HUES48 (cell line): Measurements from ENCODE around the gene MESP2.

Experiments used
- H3K27ac ChIP-seq: one replicate; pipeline ENCODE4 v1.7.0; 2013; ENCODE audit warnings: low read depth, low read length, inconsistent platforms
- H3K27me3 ChIP-seq: 2 replicates; pipeline ENCODE4 v1.6.1; 2013; ENCODE audit warnings: mild to moderate bottlenecking, low read length; ENCODE audit not compliant: control insufficient read depth, insufficient read depth
- H3K36me3 ChIP-seq: 2 replicates; pipeline ENCODE4 v1.6.1; 2013; ENCODE audit warnings: low read length; ENCODE audit not compliant: control insufficient read depth, insufficient read depth
- H3K4me1 ChIP-seq: 2 replicates; pipeline ENCODE4 v1.6.1; 2013; ENCODE audit warnings: mild to moderate bottlenecking, low read length; ENCODE audit not compliant: control insufficient read depth, insufficient read depth
- H3K4me3 ChIP-seq: 2 replicates; pipeline ENCODE4 v1.5.1; 2013; ENCODE audit warnings: mild to moderate bottlenecking, low read depth, low read length
- H3K9ac ChIP-seq: 2 replicates; pipeline ENCODE4 v1.6.1; 2013; ENCODE audit warnings: mild to moderate bottlenecking, low read depth, low read length, moderate library complexity
- H3K9me3 ChIP-seq: 2 replicates; pipeline ENCODE4 v1.6.1; 2013; ENCODE audit warnings: low read length; ENCODE audit not compliant: control insufficient read depth, insufficient read depth

The MESP2 gene

DNA sequence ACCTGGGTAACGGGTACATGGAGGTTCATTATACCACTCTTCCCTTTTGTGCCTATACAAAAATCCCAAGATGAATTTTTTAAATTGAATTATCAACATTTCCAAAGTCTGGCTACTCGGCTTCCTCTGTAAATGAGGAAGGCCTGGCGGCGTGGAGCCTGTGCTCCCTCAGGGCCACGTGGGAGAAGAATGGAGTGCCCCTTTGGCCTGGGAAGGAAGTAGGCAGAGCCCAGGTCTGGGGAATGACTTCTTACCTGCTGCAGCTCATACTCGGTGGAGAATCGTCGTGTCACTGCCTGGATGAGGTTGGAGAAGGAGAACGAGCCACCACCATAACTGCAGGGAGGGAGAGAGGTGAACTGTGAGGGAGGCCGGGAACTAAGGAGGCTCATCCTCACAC, 14.1 kb downstream of the MESP2 start:
- H3K36me3 ChIP-seq, result no peaks in the 10 kb centered on the region

DNA sequence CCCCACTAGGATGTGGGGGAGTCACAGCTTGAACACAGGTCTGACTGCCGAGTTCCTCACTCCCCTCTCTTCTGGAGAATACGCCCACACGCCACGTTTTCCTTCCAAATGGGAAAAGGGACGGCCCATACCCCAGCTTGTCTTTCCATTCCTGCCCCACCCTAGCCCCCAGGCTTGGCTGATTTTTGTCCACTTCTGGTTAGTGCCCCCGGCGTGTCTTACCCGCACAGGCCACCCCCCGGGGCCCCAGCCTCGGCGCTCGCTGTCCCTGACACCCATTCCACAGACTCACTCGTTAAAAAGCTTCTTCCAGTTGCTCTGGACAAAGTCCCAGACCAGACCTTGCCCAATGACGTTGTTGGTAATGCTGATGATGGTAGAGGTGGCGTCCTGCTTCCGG, 14.5 kb downstream of the MESP2 start:
- H3K27me3 ChIP-seq, result no peaks in the 10 kb centered on the region
- H3K36me3 ChIP-seq, result no peaks in the 10 kb centered on the region
- no peak overlapping the region for H3K9ac ChIP-seq
- no peaks in the 10 kb centered on the region for H3K9me3 ChIP-seq
- no peak overlapping the region for H3K4me3 ChIP-seq
- H3K4me1 ChIP-seq, result no peaks in the 10 kb centered on the region
- H3K27ac ChIP-seq, result no peak overlapping the region

More for the DNA sequence above, 14.1 kb downstream of the MESP2 start:
- Histone ChIP-seq H3K4me1 (no peaks in the 10 kb centered on the region), H3K9ac (no peak overlapping the region), H3K9me3 (no peaks in the 10 kb centered on the region), H3K4me3 (no peak overlapping the region), H3K27me3 (no peaks in the 10 kb centered on the region), H3K27ac (no peak overlapping the region)

DNA sequence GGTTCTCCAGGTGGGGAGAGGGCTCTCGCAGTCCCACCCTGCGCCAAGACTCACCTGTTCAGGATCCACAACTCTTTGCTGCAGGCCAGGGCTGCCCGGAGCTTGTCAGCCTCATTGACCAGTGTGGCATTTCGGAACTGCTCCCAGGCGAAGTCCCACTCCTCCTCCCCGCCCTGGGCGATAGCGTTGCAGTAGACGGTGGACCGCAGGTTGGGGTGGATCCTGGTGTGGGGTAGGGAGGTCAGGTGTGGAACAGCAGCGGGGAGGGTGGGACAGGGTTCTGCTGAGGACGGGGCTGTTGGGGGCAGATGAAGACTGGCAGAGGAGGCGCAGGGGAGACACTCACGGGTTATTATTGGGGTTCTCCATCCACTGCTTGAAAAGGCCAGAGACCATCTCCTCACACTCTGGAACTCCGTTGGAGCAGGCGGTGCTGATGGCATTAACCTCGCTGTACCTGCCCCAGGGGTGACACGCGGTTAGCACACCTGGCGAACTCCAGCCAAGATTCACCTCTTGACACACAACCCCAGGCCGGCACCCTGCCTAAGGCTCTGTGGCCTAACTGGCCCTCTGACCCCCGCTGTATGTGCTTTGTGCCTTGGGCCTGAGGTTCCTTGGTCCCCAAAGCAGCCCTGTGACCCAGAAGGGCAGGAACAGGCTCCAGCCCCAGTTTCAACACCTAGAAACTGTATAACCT, 16.1 kb downstream of the MESP2 start:
- H3K27ac ChIP-seq, result no peak overlapping the region
- H3K4me3 ChIP-seq, result no peak overlapping the region
- no peaks in the 10 kb centered on the region for H3K4me1 ChIP-seq
- H3K27me3 ChIP-seq, result no peaks in the 10 kb centered on the region
- H3K9ac ChIP-seq, result no peak overlapping the region
- H3K36me3 ChIP-seq, result no peaks in the 10 kb centered on the region
- no peaks in the 10 kb centered on the region for H3K9me3 ChIP-seq

DNA sequence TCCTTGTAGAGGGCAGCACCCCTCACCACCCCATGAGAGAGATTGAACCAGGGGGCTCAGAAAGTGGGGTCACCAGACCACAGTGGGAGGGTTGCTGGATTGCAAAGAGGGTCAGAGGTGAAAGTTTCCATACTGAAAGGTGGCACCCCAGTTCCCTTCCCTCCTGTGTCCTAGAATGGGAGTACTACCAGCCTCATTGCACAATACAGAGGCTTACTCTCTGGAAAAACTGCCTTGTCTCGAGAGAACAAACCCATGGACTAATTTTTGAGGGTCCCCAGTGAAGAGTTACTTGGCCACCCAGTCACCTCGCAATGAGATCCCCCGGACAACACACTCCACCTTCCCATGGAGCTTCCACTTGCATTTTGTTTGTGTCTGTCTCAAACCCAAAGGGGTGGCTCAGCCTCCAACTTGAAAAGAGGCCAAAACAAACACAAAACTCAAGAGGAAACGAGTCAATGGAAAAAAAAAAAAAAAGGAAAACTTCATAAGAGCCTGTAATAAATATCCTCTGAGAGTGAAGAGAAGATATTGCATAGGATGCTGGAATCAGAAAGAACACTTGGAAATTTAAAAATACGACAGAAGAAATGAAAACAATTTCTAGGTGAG, 18.6 kb downstream of the MESP2 start:
- Histone ChIP-seq H3K36me3 (no peaks in the 10 kb centered on the region), H3K9me3 (no peaks in the 10 kb centered on the region), H3K4me1 (no peaks in the 10 kb centered on the region), H3K27me3 (no peaks in the 10 kb centered on the region), H3K4me3 (no peak overlapping the region), H3K9ac (no peak overlapping the region), H3K27ac (no peak overlapping the region)

DNA sequence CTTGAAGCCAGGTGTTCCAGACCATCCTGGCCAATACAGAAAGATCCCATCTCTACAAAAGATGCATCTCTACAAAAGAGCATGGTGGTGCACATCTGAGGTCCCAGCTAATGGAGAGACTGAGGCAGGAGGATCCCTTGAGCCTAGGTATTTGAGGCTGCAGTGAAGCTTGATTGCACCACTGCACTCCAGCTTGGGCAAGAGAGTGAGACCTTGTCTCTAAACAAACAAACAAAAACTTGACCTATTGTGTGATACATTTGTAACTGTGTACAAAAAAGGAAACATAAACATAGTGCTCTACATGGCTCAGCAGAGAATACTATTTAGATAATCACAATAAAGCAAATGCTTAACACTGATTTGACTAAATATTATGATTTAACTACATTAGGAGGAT, 19.9 kb downstream of the MESP2 start:
- H3K4me3 ChIP-seq, result no peak overlapping the region
- no peaks in the 10 kb centered on the region for H3K4me1 ChIP-seq
- H3K9me3 ChIP-seq, result no peaks in the 10 kb centered on the region
- H3K9ac ChIP-seq, result no peak overlapping the region
- H3K27me3 ChIP-seq, result no peaks in the 10 kb centered on the region
- no peaks in the 10 kb centered on the region for H3K36me3 ChIP-seq
- H3K27ac ChIP-seq, result no peak overlapping the region

DNA sequence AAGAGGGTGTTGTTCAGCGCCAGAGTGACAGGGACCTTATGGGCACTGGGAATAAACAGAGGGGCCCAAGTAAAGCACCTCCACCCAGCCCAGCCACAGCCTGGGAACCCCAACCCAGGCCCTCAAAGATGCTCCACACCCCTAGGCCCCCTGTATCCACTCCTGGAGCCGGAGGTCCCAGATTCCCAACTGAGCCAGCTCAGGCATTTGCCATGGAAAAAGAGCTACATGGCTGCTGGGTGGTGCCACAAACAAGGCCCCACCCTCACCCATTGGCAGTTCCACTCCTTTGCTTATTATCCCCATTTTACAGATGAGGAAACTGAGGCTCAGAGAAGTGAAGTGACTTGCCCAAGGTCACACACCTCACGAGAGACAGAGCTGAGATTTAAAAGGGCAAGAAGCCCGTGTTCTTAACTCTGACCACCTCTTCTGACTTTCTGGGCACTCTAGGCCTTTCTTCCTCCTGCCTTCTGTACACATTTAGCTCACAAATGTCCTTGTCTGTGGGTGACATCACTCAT, 21.6 kb downstream of the MESP2 start:
- Histone ChIP-seq H3K4me1 (no peaks in the 10 kb centered on the region), H3K36me3 (no peaks in the 10 kb centered on the region), H3K4me3 (no peak overlapping the region), H3K27ac (no peak overlapping the region), H3K9me3 (no peaks in the 10 kb centered on the region), H3K27me3 (no peaks in the 10 kb centered on the region), H3K9ac (no peak overlapping the region)

DNA sequence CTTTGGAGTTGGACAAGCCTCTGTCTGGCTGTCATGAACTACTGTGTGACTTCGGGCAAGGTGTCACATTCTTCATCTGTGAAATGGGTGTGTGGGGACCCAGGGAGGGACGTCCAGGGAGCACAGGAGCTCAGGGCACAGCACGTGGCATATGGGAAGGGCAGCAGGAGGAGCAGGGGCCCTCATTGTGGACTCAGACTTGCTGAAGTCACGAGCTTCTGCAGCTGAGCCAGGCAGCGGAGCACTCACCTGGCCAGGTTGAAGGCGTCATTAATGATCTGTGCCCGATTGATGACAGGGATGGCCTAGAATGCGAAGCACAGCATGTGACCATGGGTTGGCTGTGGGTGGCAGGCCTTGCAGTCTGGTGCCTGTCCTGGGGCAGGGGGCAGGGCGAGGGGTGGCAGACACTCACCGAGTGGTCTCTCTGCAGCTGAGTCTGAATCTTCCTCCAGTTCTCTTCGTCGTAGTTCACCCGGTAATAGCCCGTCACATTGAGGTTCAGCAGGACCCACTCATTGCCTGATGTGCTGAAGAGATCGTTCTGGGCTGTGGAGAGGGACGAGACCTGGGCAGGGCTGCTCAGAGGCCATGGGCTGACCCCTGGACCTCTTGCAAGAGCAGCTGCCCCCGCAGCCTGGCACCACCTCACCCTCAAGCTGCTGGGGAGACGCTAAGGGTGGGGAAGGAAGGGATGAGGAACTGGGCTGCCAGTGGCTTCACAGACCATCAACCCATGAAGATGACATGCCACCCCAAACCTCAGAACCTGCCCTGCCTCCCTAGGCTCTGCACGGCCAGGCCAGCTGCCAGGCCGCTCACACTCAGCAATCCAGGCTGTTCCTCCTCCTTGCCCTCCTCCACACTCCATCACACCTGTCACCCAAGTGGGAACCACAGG, 23.1 kb downstream of the MESP2 start:
- no peaks in the 10 kb centered on the region for H3K4me1 ChIP-seq
- no peak overlapping the region for H3K4me3 ChIP-seq
- H3K9me3 ChIP-seq, result no peaks in the 10 kb centered on the region
- H3K27ac ChIP-seq, result no peak overlapping the region
- H3K27me3 ChIP-seq, result no peaks in the 10 kb centered on the region
- H3K9ac ChIP-seq, result no peak overlapping the region
- H3K36me3 ChIP-seq, result no peaks in the 10 kb centered on the region

DNA sequence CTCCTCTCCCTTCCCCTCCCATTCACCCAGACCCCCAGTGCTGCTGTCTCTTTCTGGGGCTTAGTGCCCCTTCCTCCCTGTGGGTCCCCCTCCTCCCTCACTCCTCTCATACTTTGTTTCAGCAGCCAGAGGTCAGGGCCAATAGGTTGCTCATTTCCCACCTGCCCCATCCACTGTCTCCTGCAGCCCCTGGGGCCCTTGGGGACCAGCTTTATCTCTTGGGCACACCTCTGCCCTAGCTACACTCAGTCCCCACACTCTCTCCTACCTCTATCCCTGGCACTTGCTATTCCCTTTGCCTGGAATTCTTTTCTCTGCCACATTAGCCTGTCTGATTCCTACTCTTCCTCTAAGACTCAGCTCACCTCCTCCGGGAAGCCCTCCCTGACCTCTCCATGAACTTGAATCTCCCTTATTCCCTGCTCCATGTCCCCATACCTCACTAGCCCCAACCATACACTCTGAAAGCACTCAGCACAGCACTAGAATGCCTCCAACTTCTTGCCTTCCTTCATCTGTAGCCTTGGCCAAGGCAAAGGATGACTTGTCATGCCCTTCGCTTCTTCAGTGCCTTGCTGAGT, 23.9 kb downstream of the MESP2 start:
- Histone ChIP-seq H3K27me3 (no peaks in the 10 kb centered on the region), H3K9ac (no peak overlapping the region), H3K27ac (no peak overlapping the region), H3K4me1 (no peaks in the 10 kb centered on the region), H3K36me3 (no peaks in the 10 kb centered on the region), H3K4me3 (no peak overlapping the region), H3K9me3 (no peaks in the 10 kb centered on the region)

DNA sequence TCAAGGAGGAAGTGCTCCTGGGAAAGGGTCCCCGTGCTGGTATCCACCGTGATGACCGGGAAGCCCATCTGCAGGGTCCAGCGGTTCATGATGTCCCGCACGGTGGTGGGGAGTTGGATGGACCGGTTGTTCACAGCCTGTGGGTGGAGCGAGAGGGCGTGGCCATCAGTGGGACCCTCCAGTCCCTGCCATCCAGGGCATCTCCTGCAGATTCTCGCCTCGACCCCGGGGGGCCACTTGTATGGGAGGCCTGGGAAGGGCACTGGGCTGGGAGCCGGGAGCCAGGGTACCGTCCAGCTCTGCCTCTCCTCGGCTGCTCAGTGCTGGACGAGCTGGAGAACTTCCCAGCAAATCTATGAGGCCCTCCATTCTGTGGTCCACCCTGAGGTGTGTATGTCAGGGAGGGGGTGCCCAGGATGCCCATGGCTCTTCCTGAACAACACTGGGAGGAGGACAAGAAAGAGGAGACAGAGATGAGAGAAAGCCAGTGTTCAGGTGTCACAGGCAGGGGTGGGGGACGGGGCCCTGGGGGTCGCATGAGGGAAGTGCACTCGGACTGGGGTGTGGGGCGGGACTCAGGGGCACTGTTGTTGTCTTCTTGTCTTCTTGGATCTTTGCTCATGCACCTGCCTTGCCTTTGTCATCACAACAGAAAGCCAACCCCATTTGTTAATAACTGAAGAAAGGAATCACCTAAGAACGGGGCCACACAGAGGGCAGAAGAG, 25.5 kb downstream of the MESP2 start:
- no peak overlapping the region for H3K9ac ChIP-seq
- no peaks in the 10 kb centered on the region for H3K4me1 ChIP-seq
- H3K36me3 ChIP-seq, result no peaks in the 10 kb centered on the region
- H3K27ac ChIP-seq, result no peak overlapping the region
- H3K27me3 ChIP-seq, result no peaks in the 10 kb centered on the region
- no peak overlapping the region for H3K4me3 ChIP-seq
- no peaks in the 10 kb centered on the region for H3K9me3 ChIP-seq

DNA sequence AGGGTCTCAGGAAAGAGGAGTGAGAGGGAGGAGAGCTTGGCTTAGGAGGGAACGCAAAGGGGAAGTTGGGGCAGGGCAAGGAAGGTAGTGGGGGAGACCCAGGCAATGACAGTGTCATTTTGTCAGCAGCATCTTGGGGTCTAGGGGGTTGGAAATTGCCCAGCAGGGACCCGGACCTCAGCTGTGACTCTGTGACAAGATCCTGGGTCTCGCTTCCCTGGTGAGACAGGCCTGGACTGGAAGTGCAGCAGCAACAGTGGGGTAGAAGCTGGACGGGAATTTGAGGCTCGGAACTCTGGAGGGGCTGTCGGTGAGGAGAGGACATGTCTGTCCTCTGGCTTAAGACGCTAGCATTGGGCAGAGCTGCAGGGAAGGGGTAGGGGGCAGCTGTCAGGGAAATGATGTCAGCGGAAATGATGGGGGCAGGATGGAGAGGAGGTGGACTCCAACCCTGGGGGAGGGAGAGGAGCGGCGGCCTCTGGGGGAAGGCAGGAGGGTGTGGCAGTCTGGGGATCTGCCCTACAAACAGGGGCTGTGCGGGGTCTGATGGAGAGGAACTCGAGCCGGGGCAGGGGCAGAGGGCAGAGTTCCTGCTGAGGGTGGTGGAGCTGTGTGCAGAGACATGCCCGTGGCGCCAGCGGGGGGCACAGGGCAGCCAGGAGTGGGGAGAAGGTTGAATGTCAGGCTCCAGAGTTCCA, 26.2 kb downstream of the MESP2 start:
- H3K9me3 ChIP-seq, result no peaks in the 10 kb centered on the region
- no peak overlapping the region for H3K27ac ChIP-seq
- H3K4me1 ChIP-seq, result no peaks in the 10 kb centered on the region
- no peaks in the 10 kb centered on the region for H3K27me3 ChIP-seq
- H3K36me3 ChIP-seq, result no peaks in the 10 kb centered on the region
- H3K4me3 ChIP-seq, result no peak overlapping the region
- H3K9ac ChIP-seq, result no peak overlapping the region
